Osteoblast (primary cell): ENCODE data around the gene FRMD8. TPM values are rescaled to one million over a fixed set of nuclear protein-coding genes. Genes with fewer than 3 reads are reported as not detected.

Experiments used
- DNase-seq: peaks from one replicate; pipeline ENCODE4 v3.0.0; 2011; ENCODE audit warnings: low spot score, mixed read lengths; ENCODE audit not compliant: insufficient read length; ENCODE audit errors: missing footprints
- H2AFZ ChIP-seq: 2 replicates; pipeline ENCODE4 v1.6.0; 2011; ENCODE audit warnings: mild to moderate bottlenecking, low read length
- H3K27ac ChIP-seq: 2 replicates; pipeline ENCODE4 v1.5.1; 2011; ENCODE audit warnings: mild to moderate bottlenecking, low read depth, low read length, moderate library complexity
- H3K27me3 ChIP-seq: 2 replicates; pipeline ENCODE4 v1.6.0; 2012; ENCODE audit warnings: mild to moderate bottlenecking, control low read depth, inconsistent platforms, low read length, moderate library complexity; ENCODE audit not compliant: insufficient read depth
- H3K36me3 ChIP-seq: 2 replicates; pipeline ENCODE4 v1.5.1; 2011; ENCODE audit warnings: mild to moderate bottlenecking, low read length, control low read depth, moderate library complexity; ENCODE audit not compliant: insufficient read depth
- H3K4me1 ChIP-seq: 2 replicates; pipeline ENCODE4 v1.5.1; 2011; ENCODE audit warnings: mild to moderate bottlenecking, low read length, control low read depth, moderate library complexity; ENCODE audit not compliant: insufficient read depth
- H3K4me2 ChIP-seq: 2 replicates; pipeline ENCODE4 v1.6.0; 2011; ENCODE audit warnings: mild to moderate bottlenecking, low read length; ENCODE audit not compliant: insufficient read depth
- H3K4me3 ChIP-seq: fragments of 200-600 bp; sonication (generic); 3 replicates; pipeline ENCODE4 v1.5.1; 2012; ENCODE audit warnings: mild to moderate bottlenecking, low read length, inconsistent platforms; ENCODE audit not compliant: insufficient read depth
- H3K79me2 ChIP-seq: 2 replicates; pipeline ENCODE4 v1.6.0; 2012; ENCODE audit warnings: mild to moderate bottlenecking, low read length, control low read depth, inconsistent platforms; ENCODE audit not compliant: insufficient read depth
- H3K9me3 ChIP-seq: 2 replicates; pipeline ENCODE4 v1.5.1; 2011; ENCODE audit warnings: low read depth, low read length, control low read depth
- H4K20me1 ChIP-seq: 2 replicates; pipeline ENCODE4 v1.6.0; 2012; ENCODE audit warnings: mild to moderate bottlenecking, low read length, control low read depth; ENCODE audit not compliant: insufficient read depth
- total RNA-seq: library from RNA; depleted of rRNA; stranded (reverse); fragments of >200 nt; gene quantifications from 2 replicates; pipeline ENCODE4 v1.2.3, GENCODE V29; 2012
- TF ChIP-seq, protein P1 (sequence below): IDR thresholded peaks from 2 replicates; pipeline ENCODE4 v1.5.1; 2011; ENCODE audit warnings: mild to moderate bottlenecking, low read depth, low read length, moderate library complexity; ENCODE audit errors: extremely low read depth

FRMD8 gene
- total RNA-seq, 1 donor, result 78.2 TPM

GRCh38 chr11:65378208-65378927 lies 8.1 kb upstream of the FRMD8 start:
- Histone ChIP-seq H2AFZ (no peak overlapping the region), H3K4me3 (no peak overlapping the region)
- DNase-seq, result no peak

GRCh38 chr11:65378928-65379638 lies 7.4 kb upstream of the FRMD8 start:
- peaks cover 17% of the 10 kb centered on the region for H3K4me1 ChIP-seq
- H3K9me3 ChIP-seq, result no peaks in the 10 kb centered on the region
- H2AFZ ChIP-seq, result no peak overlapping the region
- H3K4me3 ChIP-seq, result no peak overlapping the region
- H3K27me3 ChIP-seq, result no peaks in the 10 kb centered on the region
- H4K20me1 ChIP-seq, result no peaks in the 10 kb centered on the region
- peak; percentile 36 for DNase-seq
- H3K36me3 ChIP-seq, result no peaks in the 10 kb centered on the region
- no peak overlapping the region for H3K27ac ChIP-seq
- no peak overlapping the region for H3K4me2 ChIP-seq
- TF ChIP-seq, protein P1, sequence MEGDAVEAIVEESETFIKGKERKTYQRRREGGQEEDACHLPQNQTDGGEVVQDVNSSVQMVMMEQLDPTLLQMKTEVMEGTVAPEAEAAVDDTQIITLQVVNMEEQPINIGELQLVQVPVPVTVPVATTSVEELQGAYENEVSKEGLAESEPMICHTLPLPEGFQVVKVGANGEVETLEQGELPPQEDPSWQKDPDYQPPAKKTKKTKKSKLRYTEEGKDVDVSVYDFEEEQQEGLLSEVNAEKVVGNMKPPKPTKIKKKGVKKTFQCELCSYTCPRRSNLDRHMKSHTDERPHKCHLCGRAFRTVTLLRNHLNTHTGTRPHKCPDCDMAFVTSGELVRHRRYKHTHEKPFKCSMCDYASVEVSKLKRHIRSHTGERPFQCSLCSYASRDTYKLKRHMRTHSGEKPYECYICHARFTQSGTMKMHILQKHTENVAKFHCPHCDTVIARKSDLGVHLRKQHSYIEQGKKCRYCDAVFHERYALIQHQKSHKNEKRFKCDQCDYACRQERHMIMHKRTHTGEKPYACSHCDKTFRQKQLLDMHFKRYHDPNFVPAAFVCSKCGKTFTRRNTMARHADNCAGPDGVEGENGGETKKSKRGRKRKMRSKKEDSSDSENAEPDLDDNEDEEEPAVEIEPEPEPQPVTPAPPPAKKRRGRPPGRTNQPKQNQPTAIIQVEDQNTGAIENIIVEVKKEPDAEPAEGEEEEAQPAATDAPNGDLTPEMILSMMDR, result no peak
- peaks cover 4% of the 10 kb centered on the region for H3K79me2 ChIP-seq

More at GRCh38 chr11:65378208-65378927, 8.1 kb upstream of the FRMD8 start:
- H3K27ac ChIP-seq, result no peak overlapping the region
- no peaks in the 10 kb centered on the region for H3K79me2 ChIP-seq
- no peak overlapping the region for H3K4me2 ChIP-seq
- H3K36me3 ChIP-seq, result no peaks in the 10 kb centered on the region
- H3K9me3 ChIP-seq, result no peaks in the 10 kb centered on the region
- H3K27me3 ChIP-seq, result no peaks in the 10 kb centered on the region
- H4K20me1 ChIP-seq, result no peaks in the 10 kb centered on the region
- peaks cover 16% of the 10 kb centered on the region for H3K4me1 ChIP-seq
- TF ChIP-seq, protein P1, result no peak

DNA sequence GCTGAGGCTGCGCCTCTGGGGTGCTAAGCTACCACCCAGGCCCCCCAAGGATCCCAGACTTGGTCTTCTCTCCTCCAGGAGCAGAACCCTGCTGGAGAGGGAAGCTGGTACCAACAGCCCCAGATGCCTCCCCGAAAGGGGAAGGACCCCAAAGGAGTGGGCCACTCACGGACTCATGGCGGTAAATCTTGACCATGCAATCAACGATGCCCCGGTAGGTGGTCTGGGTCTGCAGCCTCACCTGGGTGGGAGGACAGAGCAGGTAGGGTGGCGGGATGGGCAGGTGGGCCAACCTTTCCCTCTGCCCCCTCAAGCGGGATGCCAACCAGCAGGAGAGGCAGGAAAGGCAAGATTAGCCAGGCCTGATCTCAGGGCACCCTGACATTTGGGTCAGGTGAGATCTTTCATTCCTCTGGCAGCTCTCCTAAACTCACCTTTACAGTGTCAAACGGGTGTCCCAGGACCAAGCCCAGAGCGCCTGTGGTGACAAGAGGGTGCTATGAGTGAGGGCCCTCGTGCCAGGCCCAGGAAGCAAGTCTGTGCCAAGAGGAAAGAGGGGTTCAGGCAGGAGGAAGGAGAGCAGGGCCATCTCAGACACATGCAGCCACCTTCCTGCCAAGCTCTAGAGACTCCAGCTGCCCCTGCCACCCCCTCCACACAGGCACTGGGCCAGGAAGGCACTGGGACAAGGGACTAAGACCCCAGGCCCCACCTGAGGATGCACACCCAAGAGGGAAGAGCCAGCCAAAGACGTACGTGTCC lies 6.6 kb upstream of the FRMD8 start:
- Histone ChIP-seq H4K20me1 (no peaks in the 10 kb centered on the region), H3K36me3 (no peaks in the 10 kb centered on the region), H3K27me3 (no peaks in the 10 kb centered on the region), H3K79me2 (peaks cover 7% of the 10 kb centered on the region), H3K4me2 (no peak overlapping the region), H3K4me1 (peaks cover 17% of the 10 kb centered on the region), H3K4me3 (no peak overlapping the region), H3K9me3 (no peaks in the 10 kb centered on the region), H2AFZ (no peak overlapping the region), H3K27ac (no peak overlapping the region)
- peak; percentile 10 for DNase-seq
- TF ChIP-seq, protein P1, result no peak
